NCI-H2107 treated with DMSO at 0.1 percent for 48 hours (cell line): ENCODE data around the gene ECHS1.
"Not testable (repeated sequence)": the region's sequence is repeated elsewhere in the genome, so short reads cannot be mapped to it uniquely, and the experiment has no call there.

Experiments
- DNase-seq: peaks from one replicate; lab custom pipeline; 2025; ENCODE audit not compliant: unreplicated experiment; lab: John Stamatoyannopoulos, UW

The ECHS1 gene

DNA sequence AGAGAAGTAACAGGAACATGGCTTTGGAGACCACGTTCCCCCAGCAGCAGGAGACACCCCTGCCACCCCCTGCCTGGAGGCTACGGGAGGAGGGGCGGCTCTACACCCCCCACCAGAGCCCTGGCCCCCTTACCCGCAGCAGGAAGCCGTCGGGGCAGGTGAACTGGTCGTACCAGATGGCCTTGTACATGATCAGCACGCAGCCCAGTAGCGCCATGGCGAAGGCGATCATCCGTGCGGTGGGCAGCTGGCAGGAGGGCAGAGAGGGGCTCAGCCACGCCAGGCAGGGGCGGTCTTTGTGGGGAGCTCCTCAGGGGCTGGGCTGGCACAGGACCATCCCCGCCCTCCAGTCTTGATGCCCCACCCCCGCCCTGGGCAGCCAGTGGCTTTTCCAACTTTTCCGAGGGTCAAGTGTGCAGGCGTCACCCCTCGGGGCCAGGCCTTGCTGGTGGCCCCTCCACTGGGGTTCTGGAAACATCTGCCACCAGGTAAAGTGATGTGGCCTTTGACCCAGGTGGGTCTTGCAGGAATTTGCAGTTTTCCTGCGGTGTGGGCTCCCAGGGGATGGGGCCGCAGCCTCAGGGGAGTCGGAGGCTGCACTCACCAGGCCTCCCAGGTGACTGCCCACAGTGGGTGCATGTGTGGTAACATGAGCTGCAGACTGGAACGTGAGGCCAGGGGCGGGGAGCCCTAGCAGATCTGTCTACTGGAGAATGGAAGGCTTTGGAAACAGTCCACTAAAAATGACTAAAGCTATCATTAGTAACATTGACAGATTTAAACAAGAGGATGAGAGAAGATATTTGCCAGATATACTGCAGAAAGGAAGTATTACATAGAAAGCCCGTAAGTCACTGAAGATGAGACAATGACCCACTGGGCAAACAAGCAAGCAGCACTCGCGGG lies 46.2 kb downstream of the ECHS1 start:
- no peak for DNase-seq

DNA sequence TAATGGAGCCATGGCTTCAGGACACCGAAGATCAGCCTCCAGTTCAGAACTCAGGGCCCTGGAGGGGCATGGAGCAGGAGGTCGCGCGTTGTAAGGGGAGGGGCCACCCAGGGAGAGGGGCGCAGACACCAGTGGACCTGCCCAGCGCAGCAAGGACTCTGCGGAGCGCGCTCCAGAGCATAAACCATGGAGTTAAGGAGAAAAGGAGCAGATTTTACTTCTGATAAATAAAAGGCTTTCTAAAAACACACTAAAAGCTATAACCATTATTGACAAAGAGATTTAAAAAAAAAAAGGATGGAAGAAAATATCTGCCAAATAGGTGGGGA lies 47.0 kb downstream of the ECHS1 start:
- DNase-seq: no peak

DNA sequence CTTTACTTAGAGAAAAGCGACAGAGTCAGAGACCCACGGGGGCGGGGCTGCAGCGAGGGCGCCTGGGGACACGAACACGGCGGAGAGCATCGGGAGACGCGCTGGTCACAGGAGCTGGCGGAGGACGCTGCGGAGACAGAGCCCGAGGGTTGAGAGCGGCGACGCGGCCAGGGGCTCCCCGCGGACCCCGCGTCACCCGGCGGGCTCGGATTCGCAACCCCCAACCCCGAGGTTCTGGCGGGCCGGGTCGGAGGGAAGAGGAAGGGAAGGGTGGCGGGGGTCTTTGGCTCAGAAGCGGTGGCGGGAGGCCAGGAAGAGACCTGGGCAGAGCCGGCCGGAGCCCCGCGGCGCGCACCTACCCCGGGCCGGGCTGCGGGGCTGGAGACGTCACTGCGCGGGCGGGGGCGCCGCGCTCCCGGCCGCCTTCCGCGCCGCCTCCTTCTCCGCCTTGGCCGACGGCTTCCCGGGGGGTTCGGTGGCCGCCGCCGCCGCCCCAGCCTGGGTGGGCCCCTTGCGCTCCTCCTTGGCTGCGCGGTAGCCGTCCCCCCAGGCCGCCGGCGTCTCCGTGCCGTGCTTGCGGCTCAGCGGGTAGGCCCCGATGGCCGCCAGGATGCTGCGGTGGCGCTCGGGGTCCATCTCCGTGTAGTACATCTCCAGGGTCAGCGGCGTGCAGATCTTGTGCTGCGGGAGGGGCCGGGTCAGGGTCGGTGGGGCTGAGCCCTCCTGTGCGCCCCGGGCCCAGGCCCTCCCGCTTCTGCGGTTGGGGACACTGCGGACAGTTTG lies 47.5 kb downstream of the ECHS1 start:
- DNase-seq: no peak

DNA sequence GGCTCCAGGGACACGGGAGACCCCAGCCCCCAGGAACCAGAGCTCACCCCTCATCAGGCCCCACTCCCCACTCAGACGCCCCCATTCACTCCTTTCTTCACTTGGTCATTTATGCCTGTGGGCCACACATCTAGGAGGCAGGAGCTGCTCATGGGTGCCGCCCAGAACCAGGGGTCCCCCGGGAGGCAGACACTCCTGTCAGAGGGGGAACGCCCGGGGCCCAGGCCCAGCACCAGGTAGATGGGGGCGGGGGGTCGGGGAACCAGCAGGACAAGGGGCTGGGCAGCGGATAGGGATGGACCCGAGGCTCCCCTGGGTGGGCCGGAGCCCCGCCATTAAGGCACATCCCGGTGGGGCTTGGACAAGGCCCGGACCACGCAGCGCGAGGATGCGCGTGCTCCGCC lies 48.3 kb downstream of the ECHS1 start:
- DNase-seq: no peak

DNA sequence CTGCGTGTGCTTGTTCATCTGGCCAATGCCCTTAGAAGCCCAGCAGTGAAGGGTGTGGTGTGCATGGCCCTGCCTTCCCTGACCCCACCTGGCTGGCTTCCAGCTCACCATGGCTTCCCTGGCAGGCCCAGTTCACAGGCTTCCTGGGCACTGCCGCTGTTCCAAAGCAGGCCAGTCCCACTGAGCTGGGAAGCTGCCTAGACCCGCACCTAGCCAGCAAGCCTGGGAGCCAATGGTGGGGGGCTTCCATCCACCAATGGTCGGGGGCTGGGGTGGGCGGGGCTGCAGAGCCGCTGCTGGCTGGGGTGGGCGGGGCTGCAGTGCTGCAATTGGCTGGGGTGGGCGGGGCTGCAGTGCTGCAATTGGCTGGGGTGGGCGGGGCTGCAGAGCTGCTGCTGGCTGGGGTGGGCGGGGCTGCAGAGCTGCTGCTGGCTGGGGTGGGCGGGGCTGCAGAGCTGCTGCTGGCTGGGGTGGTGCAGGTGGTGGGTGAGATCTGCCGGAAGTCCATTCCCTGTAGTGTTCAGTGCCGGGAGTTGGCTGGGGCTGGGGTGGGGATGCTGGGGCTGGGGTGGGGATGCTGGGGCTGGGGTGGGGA lies 48.9 kb downstream of the ECHS1 start:
- DNase-seq: no peak

DNA sequence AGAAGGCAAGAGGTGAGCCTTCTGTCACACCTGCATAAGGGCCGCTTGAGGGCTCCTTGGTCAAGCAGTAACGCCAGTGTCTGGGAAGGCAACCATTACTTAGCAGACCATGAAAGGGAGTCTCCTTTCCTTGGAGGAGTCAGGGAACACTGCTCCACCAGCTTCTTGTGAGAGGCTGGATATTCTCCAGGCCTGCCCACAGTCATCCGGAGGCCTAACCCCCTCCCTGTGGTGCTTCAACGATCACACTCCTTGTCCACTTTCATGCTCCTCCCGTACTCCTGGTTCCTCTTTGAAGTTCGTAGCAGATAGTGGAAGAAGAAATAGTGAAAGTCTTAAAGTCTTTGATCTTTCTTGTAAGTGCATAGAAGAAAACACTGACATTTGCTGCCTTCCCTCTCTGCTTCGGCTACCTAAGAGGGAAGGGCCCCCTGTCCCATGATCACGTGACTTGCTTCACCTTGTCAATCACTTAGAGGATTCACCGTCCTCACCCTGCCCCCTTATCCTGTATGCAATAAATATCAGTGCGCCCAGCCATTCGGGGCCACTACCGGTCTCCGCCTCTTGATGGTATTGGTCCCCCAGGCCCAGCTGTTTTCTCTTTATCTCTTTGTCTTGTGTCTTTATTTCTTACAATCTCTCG lies 51.0 kb downstream of the ECHS1 start:
- not testable (repeated sequence) for DNase-seq

DNA sequence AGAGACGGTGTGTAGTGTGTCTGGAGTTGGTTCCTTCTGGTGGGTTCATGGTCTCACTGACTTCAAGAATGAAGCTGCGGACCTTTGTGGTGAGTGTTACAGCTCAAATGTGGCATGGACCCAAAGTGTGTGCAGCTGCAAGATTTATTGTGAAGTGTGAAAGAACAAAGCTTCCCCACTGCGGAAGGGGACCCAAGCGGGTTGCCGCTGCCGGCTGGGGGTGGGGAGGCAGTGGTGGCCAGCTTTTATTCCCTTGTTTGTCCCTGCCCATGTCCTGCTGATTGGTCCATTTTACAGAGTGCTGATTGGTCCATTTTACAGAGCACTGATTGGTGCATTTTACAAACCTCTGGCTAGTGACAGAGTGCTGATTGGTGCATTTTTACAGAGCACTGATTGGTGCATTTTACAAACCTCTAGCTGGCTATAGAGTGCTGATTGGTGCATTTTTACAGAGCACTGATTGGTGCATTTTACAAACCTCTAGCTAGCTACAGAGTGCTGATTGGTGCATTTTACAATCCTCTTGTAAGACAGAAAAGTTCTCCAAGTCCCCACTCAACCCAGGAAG lies 52.2 kb downstream of the ECHS1 start:
- not testable (repeated sequence) for DNase-seq

DNA sequence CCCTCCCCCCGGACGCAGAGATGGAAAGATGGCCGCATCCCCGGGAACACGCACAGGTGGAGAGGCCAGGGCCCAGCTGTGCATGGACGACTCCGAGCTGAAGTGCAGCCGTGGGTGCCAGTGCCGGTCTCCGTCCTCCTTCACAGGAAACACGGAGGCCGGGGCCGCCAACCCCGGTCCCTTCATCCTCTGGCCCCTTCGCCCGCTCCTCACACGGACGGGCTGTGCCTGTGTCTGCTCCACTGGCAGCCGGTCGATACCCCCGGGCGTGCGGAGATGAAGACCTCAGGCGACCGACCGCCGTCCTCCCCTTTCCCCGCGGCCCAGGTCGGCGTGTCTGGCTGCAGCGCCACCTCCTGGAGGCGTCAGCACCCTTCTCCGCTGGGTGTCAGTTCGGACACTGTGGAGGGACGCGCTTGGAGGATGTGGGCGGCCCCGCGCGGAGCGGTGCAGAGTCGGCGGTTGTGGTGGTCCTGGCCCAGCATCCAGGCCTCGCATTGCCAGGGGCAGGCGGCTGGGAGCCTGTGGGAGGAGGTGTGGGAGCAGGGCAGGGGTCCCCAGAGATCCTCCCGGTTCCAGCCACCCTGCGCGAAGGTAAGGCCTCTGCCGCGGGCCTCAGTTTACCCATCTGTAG lies 54.5 kb downstream of the ECHS1 start:
- no peak for DNase-seq

DNA sequence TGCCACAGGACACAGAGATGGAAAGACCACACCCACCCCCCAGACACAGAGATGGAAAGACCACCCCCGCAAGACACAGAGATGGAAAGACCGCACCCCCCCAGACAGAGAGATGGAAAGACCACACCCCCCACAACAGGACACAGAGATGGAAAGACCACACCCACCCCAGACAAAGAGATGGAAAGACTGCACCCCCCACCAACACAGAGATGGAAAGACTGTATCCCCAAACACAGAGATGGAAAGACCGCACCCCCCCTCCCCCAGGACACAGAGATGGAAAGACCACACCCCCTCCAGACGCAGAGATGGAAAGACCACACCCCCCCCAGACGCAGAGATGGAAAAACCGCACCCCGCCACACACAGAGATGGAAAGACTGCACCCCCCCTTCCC lies 56.4 kb downstream of the ECHS1 start:
- no peak for DNase-seq

DNA sequence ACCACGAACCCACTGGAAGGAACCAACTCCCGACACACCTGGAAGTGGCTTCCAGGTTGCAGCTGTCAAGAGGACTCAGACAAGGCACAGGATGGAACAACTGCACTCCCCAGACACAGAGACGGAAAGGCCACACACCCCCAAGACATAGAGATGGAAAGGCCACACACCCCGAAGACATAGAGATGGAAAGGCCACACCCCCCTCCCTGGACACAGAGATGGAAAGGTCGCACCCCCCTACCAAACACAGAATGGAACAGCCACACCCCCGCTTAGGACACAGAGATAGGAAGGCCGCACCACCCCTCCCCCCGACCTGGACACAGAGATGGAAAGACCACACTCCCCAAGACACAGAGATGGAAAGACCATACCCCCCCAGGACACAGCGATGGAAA lies 56.9 kb downstream of the ECHS1 start:
- DNase-seq: no peak

DNA sequence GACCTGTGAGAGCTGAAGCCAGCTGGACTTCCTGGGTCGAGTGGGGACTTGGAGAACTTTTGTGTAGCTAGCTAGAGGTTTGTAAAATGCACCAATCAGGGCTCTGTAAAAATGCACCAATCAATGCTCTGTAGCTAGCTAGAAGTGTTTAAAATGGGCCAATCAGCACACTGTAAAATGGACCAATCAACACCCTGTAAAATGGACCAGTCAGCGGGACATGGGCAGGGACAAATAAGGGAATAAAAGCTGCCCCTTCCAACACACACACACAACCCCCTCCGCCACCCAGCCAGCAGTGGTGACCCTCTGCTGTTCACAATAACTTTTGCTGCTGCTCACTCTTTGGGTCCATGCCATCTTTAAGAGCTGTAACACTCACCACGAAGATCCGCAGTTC lies 57.3 kb downstream of the ECHS1 start:
- DNase-seq: no peak

DNA sequence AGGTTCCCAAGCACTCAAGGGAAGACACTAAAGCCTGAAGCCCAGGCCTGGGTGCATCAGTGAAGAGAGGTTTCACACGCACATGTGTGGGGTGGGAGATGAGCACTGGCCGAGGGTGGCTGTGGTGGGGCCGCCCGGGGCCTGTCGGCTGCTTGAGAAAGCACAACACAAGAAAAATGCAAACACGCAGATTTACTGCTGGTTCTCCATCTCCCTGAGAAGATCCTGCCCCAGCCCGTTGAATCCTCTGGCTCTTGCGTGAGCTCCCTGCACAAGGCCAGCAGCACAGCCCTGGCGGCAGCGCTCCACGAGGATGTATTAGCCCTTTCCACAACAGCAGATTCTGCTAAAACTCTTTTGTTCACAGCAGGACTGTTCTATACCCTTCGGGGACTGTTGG lies 58.2 kb downstream of the ECHS1 start:
- DNase-seq: no peak

DNA sequence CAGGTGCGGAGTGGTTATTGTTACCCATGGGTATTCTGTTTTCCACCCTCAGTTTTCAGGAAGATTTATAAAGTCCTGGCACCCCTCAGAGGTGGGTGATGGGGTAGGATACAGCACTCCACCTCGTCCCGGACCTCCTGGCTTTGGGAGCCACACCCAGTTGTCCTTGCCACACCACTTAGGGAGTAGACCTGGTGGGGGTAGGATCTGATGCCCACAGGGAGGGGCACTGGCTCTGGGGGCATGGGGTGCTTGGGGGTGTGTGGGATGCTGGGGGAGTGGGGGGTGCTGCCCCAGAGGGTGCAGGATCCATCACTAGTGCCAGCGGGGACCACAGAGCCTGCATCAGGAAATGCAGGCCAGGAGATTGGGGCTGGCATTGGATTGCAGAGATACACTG lies 60.0 kb downstream of the ECHS1 start:
- DNase-seq: no peak

DNA sequence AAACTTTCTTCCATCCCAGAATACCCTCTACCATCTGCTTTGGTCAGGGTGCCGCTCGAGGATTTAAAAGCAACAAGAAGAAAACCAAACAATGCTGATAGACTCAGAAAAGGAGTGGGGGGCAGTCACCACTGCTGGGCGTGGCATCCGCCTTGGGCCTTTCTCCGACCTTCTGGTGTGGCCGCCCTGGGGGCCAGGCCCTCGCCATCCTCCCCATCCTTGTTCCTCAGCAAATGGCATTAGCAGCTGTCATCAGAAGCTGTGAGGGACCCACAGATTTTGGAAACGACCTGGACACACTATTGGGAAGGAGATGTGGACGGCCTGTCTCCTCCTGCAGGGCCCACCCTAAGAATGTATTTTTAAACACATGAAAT lies 60.4 kb downstream of the ECHS1 start:
- no peak for DNase-seq
